Fibroblast of skin of right quadriceps (primary cell): ENCODE measurements around the gene SERPIND1.
"Not testable (repeated sequence)": the region's sequence is repeated elsewhere in the genome, so short reads cannot be mapped to it uniquely, and the experiment has no call there.

Experiments used
- DNase-seq: peaks from one replicate; pipeline ENCODE4 v3.0.0-alpha.2; 2013

The SERPIND1 gene

DNA sequence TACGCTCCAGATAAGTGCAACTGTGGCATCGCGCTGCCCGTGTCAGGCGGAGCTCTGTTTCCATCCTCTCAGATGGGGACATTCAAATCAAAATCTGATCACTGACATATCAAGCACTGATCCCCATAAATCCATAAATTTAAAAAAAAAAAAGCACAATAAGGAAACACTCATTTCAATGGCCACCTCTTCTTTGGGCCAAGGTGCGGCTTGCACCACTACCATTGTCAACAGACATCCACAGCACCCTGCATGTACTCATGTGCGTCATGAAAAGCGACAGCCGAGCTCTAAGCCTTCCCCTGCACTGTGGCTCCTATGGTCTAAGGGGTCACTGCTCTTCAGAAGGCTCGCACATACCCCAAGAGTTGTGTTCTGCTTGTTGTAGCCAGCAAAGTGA, 26.7 kb upstream of the SERPIND1 start:
- DNase-seq = no peak

DNA sequence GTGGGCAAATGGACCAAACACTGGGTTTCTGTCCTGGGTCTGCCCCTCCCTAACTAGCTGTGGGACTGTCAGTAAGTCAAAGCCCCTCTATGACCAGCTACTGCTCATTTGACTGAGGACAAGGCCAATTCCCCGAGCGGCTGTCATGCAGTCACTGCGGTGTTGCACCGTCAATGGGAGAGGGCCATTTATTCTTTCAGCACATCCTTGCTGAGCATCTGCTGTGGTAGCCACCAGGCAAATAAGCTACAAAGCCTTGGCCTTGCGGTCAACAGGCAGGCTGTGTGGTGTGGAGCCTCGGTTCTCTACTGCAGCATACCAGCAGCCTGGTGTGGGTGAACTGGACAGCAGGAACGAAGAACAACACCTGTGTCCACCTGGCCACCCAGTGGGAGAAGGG, 25.8 kb upstream of the SERPIND1 start:
- DNase-seq = no peak

DNA sequence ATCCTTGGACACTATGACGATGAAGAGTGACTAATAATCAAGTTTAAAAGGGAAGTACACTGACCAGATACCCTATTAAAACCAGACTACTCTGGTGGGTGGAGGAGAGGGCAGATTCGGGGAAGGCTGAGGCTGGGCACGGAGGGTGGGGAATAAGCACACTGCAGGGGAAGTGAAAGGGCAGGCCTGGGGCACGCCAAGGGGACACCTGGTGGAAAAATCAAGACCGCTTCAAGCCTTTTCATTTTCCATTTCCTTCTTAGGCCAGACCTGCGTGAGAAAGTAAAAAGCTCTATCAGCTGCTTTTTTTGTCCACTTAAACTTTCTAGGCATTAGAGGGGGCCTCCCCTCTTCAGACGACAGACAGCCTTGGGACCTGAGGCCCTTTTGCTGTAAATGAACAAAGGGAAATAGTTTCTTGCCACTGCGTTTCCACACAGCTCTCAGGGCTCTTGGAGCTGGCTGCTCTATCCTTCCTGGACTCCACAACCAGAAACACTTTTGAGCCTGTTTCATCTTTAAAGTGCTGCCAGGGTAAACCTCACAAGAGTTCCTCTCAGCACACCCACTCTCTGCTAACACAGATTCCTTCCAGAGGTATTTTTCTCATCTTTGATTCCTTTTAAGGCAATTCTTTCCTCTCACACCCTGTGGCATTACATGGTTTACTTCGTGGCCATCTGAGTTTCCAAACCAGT, 25.0 kb upstream of the SERPIND1 start:
- no peak for DNase-seq

DNA sequence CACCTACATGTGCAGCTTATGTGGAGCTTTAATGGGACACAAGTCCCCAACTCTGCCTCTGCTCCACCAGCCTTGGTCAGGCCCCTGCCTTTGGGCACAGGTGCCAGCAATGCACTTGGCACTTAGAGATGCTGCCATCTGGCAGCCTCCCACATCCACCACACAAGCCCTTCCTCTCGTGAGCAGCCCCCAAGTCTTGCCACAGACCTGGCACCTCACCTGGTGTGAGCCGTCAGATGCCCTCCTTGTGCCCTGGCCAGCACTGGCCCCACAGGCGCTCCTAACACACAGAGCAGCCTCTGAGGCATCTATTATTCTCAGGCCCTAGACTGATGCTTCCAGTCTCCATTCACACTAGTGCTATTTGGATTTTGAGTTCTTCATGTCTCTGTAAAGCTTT, 24.5 kb upstream of the SERPIND1 start:
- DNase-seq = no peak

DNA sequence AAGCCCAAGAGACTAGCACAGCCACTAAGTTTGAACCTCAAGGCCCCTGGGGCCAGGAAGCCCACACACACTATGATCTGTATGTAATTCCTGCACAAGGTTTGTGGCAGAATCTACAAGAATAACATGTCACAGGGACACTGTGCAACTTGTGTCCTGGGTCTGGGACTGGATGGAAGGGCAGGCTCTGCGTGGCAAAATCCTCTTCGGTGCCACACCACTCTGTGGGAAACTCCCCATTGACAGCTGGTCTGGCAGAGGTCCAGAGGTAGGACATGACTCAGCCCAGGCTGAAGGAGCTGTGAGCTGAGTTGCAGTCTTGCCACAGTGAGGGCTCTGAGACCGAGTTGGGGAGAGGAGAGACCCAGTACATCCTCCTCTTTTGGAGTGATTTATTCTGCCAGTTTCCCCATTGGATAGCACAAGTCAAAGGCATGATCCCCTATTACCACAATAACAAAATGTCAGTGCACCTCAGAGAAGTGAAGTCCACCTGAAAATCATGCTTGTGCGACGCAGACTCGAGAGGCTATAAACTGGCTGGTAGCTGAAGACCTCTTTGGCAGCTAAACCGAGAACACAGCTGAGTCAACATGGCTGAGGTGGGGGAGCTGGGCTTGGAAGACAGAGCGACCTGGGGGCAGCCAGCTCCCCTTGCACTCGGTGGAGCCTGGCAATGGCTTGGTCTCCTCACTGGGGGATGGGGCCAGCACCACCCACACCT, 23.3 kb upstream of the SERPIND1 start:
- peak; percentile 65 for DNase-seq

DNA sequence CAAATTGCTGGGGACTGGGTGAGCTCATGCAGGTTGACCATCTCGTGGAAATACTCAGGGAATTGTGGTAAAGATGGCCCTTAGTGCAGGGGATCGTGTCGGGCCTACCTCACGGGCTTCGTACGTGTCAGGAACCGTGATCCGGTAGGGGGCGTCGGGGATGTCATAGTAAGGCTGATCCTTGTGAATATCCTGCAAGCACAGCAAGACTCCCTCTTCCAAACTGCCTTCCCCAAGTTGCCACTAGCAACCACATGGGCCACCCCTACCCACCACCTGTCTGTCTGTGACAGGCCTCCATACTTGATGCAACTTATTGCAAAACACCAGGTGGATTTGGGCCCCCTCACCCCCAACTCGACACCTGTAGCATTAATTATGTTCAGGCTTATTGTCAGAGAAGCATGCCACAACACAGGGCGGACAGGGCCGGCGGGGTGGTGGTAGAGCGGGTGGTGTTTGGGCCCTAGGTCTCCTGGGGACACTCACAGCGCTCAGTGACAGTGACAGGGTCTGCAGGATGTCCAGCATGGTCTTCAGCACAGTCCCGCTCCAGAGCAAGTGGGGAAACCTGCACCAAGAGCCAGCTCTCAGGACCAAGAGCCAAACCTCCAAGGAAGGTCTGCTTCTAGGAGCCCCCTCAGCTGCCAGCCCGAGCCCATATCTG, 22.6 kb upstream of the SERPIND1 start:
- no peak for DNase-seq

DNA sequence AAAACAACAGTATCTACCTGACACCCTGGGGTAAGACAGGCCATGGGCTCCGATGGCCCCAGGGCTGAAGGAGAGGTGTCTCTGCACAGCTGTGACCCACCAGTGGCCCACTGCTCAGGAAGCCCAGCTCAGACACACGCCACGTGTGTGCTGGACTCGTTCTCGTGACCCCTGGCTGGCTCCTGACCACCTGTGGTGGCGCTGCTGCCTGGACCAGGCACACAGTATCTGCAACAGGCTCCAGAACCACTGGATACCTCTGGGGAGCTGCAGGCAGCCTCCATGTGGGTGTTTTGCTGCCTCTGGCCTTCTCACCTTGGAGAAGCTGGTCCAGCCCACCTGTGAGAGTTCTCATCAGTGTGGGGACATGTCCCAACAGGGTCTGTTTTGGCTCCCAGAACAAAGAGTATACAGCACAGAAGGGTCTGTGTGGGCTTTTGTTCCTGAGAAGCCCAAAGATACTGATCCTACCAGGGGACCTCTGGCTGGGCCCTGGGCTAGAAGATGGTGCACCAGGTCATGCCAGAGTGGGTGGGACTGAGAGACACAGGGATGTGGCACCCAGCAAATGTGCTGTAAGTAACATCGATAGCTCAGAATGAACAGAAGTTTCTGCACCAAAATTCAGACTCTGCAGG, 21.7 kb upstream of the SERPIND1 start:
- no peak for DNase-seq

DNA sequence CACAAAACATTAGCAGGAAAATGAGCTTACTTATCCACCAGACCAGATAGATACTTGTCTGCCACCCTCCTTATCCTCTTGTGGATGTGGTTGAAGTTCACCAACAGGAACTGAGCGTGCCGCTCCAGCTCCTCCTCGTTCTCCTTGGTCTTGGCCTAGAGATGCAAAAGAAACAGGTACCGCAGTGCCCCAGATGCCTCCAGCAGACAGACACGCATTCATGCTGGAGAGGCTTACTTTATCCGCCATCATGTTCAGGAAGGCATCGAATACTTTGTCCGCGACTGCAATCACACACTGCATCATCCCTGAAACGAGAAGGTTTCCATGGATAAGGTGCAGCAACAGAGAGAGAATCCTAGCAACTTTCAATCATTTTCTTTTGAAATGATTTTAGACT, 21.0 kb upstream of the SERPIND1 start:
- no peak for DNase-seq

DNA sequence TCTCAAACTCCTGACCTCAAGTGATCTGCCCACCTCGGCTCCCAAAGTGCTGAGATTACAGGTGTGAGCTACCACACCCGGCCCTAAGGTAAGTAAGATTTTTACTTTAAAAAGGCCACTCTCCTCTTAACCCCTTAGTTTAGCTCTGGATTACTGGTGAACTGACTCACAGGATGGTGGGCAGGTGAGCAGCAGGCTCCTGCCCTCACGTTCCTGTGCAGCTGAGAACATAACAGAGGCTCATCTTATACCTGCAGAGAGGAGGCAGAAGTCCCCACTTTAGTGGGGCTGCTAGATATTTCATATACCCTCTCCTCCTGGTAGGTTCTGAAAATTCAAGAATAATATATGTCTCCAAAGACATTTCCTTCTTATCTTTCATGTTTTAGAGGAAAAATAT, 17.1 kb upstream of the SERPIND1 start:
- no peak for DNase-seq

DNA sequence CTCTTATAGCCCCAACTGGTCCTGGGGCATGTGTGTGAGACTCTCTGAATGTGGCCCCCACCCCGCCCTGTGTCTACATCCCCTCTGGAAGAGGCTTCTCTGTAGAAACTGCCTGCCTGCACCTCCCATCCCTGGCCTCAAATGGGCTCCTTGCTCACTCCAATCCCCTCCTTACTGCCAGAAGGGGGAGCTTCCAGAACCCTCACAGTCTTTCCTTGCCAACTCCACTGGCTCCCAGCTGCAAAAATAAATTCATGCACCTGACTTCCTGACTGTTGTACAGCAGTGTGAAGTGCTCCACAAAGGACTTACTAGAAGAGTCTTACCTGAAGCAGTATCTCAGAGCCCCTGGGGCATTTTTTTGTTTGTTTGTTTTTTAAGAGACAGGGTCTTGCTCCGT, 15.2 kb upstream of the SERPIND1 start:
- DNase-seq = no peak

DNA sequence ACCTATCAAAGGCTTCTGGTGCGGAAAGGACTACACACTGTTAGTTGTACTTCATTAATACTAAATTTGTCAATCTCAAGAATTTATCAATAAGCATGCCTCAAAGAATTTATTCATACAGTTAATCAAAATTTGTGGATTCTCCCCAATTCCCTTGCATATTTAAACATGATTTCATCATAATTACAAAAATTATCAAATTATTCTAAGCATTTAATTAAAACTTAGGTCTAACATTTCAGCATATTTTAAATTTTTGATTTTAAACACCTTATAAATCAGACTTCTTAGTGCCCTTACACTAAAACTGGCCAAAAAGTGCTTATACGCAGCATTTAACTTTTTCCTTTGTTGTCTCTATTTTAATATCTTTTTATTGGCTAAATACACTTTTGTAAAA, 13.8 kb upstream of the SERPIND1 start:
- no peak for DNase-seq

DNA sequence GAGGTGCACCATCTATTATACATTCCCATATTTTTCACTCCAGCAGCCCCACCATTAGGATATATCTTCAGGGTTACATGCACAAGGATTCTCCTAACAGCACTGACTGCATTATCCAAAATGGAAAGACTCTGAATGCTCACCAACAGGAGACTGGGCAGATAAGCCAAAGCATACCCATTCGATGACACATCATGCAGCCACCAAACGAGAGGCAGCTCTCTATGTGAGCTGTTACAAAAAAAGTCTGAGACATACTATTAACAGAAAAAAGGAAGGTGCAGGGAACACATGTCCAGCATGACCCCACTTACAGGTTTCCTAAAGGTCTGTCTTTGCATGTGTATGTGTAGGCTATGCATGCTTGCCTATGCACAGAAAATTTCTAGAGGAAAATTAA, 12.4 kb upstream of the SERPIND1 start:
- no peak for DNase-seq

DNA sequence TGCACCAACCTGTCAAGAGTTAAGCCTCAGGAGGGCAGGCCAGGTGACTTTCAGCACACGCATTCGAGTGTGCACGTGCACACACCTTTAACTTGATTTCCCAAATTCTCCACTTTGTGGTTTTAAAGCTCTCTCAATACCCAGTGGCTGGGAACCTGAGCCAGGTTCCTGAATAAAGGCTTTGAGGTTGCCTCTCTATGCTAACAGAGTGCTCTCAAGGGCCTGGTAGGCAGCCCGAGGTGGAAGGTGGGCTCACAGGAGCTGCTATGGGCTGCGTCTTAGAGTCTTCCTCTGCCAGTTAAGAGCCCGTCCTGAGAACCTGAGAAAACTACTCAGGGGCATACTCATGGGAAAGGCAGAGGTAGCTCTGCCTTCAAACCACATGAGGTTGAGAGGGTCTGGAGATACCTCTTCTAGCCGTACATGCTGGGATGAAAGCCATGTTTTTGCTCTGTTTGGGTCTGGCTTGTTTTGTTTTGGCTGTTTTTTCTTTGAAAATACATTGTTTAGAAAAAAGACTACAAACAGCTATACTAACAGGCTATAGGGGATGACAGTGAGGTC, 11.6 kb upstream of the SERPIND1 start:
- no peak for DNase-seq

DNA sequence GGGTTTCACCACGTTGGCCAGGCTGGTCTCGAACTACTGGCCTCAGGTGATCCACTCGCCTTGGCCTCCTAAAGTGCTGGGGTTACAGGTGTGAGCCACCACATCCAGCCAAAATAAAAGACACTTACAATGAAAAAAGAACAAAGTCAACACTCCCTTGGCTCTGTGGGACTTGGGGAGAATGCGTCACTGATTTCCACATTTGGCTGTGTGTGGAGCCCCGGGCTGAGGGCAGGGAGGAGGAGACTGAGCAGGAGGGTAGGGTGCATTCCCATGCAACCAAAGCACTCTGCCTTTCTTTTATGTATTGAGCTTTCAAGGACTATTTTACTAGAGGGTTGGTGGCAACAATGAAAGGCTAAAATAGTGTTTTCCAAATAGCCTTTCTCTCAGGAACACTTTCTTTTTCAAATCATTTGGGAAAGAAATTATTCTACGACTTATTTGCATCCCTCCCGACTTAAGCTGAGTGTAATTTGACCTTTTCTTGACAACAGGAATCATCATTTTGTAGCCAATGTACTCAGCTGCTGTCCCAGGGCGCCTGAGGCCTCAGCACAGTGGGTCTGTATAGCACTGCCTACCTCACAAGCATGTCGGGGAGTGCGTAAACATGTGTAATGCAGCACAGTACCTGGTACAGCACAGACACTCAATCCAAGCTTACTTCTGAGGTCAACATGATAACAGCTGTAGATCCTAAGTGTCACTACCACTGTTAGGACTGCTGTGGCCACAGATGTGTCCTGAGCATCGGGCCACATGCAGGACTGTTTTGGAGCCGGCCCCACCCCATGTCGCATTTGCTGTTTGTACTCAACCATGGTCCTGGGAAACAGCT, 10.1 kb upstream of the SERPIND1 start:
- DNase-seq = no peak

DNA sequence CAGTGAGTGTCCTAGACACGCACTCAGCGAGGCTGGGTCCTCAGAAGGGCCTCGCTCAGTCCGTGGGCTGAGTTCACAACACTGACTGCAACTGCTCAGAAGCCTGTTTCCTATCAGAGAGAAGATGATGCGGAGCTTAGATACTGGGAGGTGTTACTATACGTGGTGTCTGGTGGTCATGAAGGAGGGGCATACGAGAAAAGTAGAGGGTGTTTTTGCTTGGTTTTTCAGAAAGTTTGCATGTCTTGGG, 9.5 kb upstream of the SERPIND1 start:
- DNase-seq = no peak

DNA sequence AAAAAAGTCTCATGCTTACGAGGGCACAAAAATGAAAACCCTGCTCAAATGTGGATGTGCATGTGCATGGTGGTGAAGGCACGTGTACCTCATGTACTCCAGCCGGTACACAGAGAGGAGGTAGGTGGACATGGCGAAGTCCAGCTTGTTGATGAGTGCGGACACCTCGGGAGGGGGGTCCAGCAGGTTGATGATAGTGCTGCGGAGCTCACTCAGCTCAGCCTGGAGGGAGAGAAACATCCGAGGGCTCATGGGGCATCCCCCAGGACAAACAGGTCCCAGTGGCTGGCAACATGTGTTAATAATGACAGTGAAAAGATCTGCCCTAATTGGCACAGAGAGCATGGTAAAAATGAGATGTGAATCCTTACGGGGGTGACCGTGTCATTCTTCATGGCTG, 9.2 kb upstream of the SERPIND1 start:
- no peak for DNase-seq

DNA sequence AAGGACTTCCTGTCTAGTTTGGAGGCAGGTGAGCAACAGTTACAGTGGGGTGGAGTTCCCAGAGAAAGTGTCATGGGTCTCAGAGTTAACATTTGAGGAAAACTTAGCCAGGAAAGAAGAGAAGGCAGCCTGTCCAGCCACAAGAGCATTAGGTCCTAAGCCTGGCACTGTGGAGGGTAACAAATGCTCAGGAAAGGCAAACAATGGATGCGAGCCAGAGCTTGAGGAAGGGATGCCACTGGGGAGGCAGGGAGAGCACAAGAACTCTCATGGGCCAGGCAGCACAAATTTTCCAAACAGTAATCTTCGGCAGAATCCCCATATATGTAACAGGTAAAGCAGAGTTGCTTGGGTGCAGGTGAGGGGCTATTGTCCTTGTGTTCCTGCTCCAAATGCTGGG, 8.0 kb upstream of the SERPIND1 start:
- DNase-seq = no peak

DNA sequence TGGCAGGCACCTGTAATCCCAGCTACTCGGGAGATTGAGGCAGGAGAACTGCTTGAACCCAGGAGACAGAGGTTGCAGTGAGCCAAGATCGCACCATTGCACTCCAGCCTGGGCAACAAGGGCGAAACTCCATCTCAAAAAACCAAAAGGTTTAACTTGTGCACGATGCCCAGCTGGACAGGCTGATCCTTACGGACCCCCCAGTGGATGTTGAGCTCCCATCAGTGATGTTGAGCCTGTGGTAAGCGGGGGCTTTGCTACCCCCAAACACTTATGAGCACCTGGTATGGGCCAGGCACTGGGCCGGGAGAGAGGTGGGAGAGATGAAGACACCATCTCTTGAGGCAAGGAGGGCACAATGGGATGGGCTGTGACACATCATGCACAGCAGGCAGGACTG, 7.4 kb upstream of the SERPIND1 start:
- no peak for DNase-seq

DNA sequence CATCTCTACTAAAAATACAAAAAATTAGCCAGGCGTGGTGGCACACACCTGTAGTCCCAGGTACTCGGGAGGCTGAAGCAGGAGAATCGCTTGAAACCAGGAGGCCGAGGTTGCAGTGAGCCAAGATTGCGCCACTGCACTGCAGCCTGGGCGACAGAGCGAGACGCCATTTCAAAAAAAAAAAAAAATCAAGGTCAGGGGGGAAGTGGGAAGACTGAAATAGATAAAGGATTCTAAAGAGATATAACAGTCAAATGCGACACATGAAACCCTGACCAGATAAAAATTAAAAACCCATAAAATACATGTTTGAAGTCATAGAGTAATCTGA, 4.5 kb upstream of the SERPIND1 start:
- DNase-seq = not testable (repeated sequence)

DNA sequence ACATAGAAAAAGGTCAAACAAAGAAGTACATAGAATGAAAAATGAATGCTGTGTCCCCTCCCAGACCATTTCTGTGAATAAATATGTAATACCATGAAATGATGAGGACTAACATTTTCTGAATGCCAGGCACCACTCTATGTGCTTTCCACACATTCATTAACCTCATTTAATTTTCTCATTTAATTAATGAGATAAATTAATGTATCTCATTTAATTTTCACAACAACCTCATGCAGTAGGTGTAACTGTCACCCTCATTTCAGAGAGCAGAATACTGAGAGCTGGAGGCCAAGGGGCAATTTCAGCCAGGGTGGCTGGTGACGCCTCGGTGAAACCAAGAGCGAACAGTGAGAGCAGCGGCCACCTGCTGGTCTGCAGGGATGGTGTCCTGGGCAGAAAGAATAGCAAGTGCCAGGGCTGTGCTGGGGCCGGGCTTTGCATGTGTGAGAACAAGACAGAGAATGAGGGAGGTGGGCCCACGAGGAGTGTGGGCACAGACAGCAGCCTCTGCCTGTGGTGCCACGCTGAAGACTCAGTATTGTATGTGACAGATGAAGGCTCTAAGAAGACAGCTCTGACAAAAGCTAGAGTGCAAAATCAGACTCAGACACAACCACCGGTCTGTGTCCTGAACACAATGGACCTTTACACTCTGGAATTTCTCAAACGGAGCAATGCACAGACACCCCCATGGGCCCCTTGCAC, 1.8 kb upstream of the SERPIND1 start:
- DNase-seq = no peak

DNA sequence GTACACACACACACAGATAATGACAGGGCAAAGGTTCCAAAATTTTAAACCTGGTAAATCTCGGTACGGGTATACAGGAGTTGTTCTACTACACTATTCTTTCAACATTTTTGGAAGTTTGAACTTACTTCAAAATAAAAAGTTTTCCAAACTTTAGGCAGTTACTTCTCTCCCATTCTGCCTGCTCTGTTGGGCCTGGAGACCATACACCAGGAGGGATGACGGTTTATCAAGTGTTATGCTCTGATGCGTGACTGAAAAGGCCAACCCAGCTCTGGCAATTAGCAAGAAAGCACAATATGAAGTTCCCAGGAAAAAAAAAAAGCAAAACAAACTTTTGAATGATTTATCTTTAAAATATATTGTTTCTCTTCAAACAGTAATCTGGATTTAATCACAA, 969 bp downstream of the SERPIND1 start:
- DNase-seq = no peak

DNA sequence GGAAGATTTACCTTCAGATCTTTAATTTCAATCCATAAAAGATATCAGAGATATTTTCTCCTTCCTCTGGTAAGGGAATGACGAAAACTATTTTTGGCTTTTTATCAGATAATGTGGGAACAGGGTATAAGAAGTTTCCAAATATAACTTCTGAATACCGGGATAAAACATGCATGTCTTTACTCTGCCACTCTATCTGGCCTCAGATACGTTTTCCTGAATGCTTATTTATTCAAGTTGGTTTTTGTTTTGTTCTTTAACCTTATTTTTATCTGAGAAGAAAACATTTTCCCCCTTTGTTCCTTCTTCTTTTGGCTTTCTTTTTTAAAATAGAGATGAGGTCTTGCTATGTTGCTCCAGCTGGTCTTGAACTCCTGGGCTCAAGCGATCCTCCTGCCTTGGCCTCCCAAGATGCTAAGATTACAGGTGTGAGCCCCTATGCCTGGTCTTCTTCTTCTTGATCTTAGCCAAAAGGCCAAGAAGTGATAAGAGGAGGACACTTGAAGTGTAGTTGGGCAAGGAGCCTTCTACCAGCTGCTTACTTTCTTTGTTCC, 1.5 kb downstream of the SERPIND1 start:
- no peak for DNase-seq
